ENCODE measurements around the gene WFS1. TPM values are rescaled to one million over a fixed set of nuclear protein-coding genes. Genes with fewer than 3 reads are reported as not detected.

WFS1 gene
- total RNA-seq, 4 donors from 2014 or later: 36.6 to 41.8 (median 40.0) TPM

DNA sequence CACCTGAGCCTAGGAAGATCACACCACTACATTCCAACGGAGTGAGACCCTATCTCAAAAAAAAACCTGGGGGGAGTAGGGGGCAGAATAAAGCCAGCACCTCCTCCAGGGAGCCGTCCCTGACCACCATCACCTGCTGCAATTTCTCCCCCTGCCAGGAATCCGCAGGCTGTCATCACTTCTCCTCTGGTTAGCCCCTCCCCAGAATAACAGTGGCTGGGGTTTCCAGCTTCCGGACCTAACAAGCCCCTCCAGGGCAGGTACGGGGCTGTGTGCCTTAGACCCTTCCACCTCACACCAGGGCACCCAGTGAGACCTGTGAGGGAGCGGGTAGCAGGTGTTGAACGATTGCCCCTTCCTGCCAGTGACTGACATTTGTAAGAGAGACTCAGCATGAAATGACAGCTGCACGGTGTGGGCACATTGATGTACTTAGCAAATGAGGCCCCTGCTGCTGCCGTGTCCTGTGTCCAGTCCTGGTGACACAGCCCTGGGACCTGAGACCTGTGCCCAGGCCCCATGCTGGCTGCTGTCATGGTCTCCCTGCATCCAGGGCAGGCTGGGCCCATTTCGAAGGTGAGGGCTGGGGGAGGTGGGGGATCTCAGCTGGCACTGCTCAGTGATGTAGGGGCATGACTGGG lies 6.7 kb upstream of the WFS1 start:
- TF ChIP-seq, protein P1, sequence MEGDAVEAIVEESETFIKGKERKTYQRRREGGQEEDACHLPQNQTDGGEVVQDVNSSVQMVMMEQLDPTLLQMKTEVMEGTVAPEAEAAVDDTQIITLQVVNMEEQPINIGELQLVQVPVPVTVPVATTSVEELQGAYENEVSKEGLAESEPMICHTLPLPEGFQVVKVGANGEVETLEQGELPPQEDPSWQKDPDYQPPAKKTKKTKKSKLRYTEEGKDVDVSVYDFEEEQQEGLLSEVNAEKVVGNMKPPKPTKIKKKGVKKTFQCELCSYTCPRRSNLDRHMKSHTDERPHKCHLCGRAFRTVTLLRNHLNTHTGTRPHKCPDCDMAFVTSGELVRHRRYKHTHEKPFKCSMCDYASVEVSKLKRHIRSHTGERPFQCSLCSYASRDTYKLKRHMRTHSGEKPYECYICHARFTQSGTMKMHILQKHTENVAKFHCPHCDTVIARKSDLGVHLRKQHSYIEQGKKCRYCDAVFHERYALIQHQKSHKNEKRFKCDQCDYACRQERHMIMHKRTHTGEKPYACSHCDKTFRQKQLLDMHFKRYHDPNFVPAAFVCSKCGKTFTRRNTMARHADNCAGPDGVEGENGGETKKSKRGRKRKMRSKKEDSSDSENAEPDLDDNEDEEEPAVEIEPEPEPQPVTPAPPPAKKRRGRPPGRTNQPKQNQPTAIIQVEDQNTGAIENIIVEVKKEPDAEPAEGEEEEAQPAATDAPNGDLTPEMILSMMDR (IDR thresholded peaks at IDR 0.05; ENCODE audit: low read depth): no peak

DNA sequence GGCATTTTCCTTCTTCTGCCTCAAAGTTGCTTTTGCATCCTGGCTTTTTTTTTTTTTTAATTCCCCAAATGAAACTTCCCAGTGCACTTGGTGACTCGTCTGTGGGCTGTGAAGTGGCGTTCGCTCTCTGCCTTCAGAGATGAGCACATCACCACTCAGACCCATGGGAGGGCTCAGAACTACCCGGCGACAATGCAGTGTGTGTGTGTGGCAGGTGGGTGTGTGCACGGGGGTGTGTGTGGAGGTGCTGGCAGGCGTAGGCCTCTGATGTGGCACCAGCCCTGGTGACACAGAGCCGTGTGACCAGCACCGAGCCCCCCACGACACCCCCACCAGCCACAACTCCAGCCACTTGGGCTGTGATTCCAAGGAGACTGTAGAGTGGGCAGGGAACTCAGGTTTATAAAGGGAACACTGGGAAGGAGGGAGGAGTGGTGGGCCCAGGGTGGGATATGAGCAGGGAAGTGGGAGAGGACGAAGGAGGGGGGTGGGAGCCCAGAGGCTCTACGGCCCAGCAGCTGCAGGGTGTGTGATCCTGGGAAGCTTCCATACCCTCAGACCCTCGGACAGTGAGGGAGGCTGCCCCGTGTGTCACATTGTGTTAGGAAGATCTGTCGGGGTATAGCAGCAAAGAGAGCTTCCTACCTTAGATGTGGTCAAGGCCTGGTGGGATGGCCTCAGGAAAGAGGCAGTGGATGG lies 6.0 kb upstream of the WFS1 start:
- TF ChIP-seq, protein P1 (IDR thresholded peaks at IDR 0.05; ENCODE audit: low read depth): no peak

DNA sequence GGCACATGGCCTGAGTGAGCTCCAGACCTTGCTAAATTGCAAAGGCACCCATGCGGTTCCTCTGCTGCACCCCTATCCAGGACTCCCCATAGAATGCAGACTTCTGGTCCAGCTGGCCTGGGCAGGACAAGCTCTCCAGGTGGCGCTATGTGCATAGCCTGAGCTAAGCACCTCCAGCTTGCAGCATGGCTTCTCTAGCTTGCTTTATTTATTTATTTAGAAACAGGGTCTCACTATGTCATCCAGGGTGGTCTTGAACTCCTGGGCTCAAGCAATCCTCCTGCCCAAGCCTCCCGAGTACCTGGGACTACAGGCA lies 5.5 kb upstream of the WFS1 start:
- TF ChIP-seq, protein P1 (IDR thresholded peaks at IDR 0.05; ENCODE audit: low read depth): no peak

DNA sequence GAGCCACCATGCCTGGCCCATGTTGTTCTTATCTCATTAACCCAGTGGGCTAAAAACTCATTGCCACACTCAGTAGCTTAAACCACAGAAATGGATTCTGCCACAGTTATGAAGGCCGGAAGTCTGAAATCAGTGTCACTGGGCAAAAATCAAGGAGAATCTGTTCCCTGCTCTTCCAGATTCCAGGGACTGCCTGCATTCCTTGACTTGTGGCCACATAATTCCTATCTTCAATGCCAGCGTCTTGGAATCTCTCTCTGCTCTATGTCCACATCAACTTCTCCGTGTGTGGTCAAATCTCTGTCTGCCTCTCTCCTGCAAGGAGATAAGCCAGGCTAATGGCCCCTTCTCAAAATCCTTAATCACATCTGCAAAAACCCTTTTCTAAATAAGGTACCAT lies 4.1 kb upstream of the WFS1 start:
- TF ChIP-seq, protein P1 (IDR thresholded peaks at IDR 0.05; ENCODE audit: low read depth): no peak

DNA sequence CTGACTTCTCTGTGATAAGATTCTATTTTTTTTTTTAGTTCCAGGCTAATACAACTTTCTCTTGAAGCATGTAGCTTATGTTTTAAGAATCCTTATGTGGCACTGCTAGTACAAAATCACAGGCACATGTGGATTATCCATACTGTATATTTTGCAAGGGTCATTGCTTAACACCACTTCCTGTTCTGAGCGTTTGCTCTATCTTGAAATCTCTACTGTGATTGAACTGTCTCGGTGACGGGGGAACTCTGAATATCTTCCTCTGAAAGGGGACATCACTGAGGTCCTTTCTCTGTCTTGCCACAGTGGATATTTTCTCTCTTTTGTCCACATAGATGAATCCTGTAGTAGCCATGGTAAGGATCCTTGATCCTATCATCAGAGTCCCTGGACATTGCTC lies 2.1 kb upstream of the WFS1 start:
- TF ChIP-seq, protein P1 (IDR thresholded peaks at IDR 0.05; ENCODE audit: low read depth): no peak

DNA sequence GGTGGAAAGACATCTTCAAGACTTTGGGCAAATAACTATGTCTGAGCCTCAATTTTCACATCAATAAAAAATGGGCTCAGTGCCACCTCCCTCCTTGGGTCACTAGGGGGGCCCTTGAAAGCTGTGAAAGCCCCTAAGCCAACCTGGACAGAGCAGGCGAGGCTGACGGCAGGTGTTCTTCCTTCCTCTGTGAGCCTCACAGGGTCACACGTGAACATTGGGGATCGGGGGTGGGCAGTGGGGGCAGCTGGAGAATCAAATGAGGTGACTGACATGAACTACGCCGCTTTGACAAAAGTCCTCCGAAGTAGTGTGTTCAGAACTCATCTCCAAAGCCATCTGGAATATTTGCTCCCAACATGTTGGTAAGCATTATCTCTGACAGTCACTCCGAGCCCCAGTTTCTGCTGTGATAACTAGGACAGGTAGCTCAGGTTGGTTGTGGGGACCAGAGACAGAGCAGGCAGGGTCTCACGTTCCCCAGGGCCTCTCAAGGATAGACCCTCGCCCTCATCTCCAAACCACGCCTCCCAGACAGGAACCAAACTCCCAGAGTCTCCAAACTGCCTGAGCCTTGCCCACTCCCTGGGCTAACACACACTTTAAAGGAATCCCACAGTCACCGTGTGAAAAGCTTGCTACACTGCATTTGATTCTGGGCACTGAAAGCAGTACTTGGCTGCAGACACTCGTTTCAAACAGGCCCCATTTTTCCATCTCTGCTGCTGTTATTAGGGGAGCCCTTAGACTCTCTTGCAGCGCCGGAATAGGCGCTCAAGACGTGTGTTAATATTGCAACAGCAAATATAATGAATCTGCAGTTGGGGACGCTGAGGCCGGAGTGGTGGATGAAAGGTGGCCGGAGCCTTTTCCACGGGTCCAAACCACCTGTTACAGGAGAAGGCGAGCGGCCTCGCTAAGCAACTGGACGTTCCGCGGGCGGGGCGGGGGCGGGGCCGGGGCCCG lies 717 bp upstream of the WFS1 start:
- TF ChIP-seq, protein P1 (IDR thresholded peaks at IDR 0.05; ENCODE audit: low read depth): no peak

DNA sequence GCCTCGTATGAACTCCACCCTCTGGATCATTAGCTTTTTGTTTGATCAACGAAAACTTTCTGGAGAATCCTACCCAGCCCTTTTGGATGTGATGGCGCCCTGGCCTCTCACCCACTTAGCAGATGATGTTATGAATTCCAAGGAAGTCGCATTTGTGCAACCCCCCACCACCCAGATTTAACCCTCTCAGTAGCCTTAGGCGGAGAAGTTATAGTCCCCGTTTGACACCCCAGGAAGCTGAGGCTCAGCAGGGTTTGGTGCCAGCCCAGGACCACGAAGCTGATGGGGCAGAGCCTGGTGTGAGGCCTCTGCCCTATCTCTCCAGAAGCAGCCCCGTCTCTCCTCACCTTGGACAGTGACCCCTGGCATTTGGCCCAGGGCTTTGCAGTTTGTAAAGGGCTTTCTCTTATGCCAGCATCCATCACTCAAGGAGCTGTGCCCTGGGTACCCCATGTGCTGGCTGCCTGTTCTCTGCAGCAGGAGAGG lies 1.0 kb downstream of the WFS1 start:
- TF ChIP-seq, protein P1 (IDR thresholded peaks at IDR 0.05; ENCODE audit: low read depth): no peak
